IMR-90 (cell line): ENCODE data around the gene HOXC12. TPM values are rescaled to one million over a fixed set of nuclear protein-coding genes. Genes with fewer than 3 reads are reported as not detected.

Experiments used
- ATAC-seq: fragments of 200-7000 bp; cut with Tn5 transposase; 2 replicates; pipeline ENCODE4 v1.9.1; 2020; ENCODE audit warnings: low read depth, mild to moderate bottlenecking, moderate library complexity
- BruUV-seq: library from RNA; stranded (reverse); fragments of 400-500 nt; replicated peaks from 2 replicates; lab custom pipeline; 2021; lab: Mats Ljungman, UMichigan
- CTCF ChIA-PET: fragments of 300-600 bp; formaldehyde crosslinking; extraction: SDS; loops from one replicate; lab custom pipeline; 2021; ENCODE audit warnings: antibody characterized with exemption; lab: Yijun Ruan, JAX
- POLR2A ChIA-PET: fragments of 300-600 bp; sonication (Branson Sonifier 250); formaldehyde crosslinking; loops from one replicate; lab custom pipeline; 2022; ENCODE audit warnings: antibody characterized with exemption; ENCODE audit not compliant: unreplicated experiment; lab: Charles Lee
- DNase-seq: peaks from one replicate; pipeline ENCODE4 v3.0.0; 2013
- H2AFZ ChIP-seq: replicated peaks from 2 replicates; pipeline ENCODE3; 2013; ENCODE audit warnings: low read length, mild to moderate bottlenecking; ENCODE audit not compliant: poor library complexity
- H2AK5ac ChIP-seq: 2 replicates; pipeline ENCODE4 v1.6.1; 2013; ENCODE audit warnings: low read depth, low read length, inconsistent platforms
- H2AK9ac ChIP-seq: replicated peaks from 2 replicates; pipeline ENCODE3; 2013; ENCODE audit warnings: mild to moderate bottlenecking, low read depth, low read length, moderate library complexity; ENCODE audit not compliant: poor library complexity
- H2BK120ac ChIP-seq: 2 replicates; pipeline ENCODE4 v1.6.1; 2013; ENCODE audit warnings: low read depth, low read length, inconsistent platforms
- H2BK15ac ChIP-seq: 3 replicates; pipeline ENCODE4 v1.6.1; 2013; ENCODE audit warnings: low read depth, low read length, inconsistent platforms
- H2BK20ac ChIP-seq: 2 replicates; pipeline ENCODE4 v1.6.1; 2013; ENCODE audit warnings: low read depth, mild to moderate bottlenecking, inconsistent platforms, low read length, moderate library complexity
- H2BK5ac ChIP-seq: 2 replicates; pipeline ENCODE4 v1.6.1; 2013; ENCODE audit warnings: mild to moderate bottlenecking, low read depth, low read length, inconsistent platforms; ENCODE audit not compliant: poor library complexity, severe bottlenecking
- H3K14ac ChIP-seq: replicated peaks from 2 replicates; pipeline ENCODE4 v1.6.1; 2013; ENCODE audit warnings: low read depth, low read length, inconsistent platforms
- H3K18ac ChIP-seq: 2 replicates; pipeline ENCODE4 v1.6.1; 2013; ENCODE audit warnings: low read depth, low read length, control low read depth
- H3K23ac ChIP-seq: 2 replicates; pipeline ENCODE4 v1.6.1; 2013; ENCODE audit warnings: low read depth, low read length, inconsistent platforms
- H3K27ac ChIP-seq: 2 replicates; pipeline ENCODE4 v1.5.1; 2013; ENCODE audit warnings: mild to moderate bottlenecking, control low read depth, low read length; ENCODE audit not compliant: insufficient read depth
- H3K27me3 ChIP-seq: 2 replicates; pipeline ENCODE4 v1.6.1; 2013; ENCODE audit warnings: low read length; ENCODE audit not compliant: control insufficient read depth, insufficient read depth
- H3K36me3 ChIP-seq: 2 replicates; pipeline ENCODE4 v1.6.1; 2013; ENCODE audit warnings: low read length, mixed read lengths; ENCODE audit not compliant: control insufficient read depth, insufficient read depth
- H3K4ac ChIP-seq: 2 replicates; pipeline ENCODE4 v1.6.1; 2013; ENCODE audit warnings: low read depth, low read length, inconsistent platforms
- H3K4me1 ChIP-seq: 2 replicates; pipeline ENCODE4 v1.6.1; 2013; ENCODE audit warnings: low read length, mixed read lengths; ENCODE audit not compliant: control insufficient read depth, insufficient read depth
- H3K4me2 ChIP-seq: 2 replicates; pipeline ENCODE4 v1.6.1; 2013; ENCODE audit warnings: low read depth, mild to moderate bottlenecking, control low read depth, low read length, moderate library complexity
- H3K4me3 ChIP-seq: 2 replicates; pipeline ENCODE4 v1.5.1; 2013; ENCODE audit warnings: low read depth, mild to moderate bottlenecking, control low read depth, low read length, moderate library complexity; ENCODE audit not compliant: insufficient read depth
- H3K56ac ChIP-seq: 2 replicates; pipeline ENCODE4 v1.6.1; 2013; ENCODE audit warnings: low read length, inconsistent platforms; ENCODE audit not compliant: insufficient read depth; ENCODE audit errors: extremely low read depth
- H3K79me1 ChIP-seq, 2 experiments: 2 replicates each; pipeline ENCODE4 v1.6.1; 2013; ENCODE audit warnings: low read length in 2 of 2, inconsistent platforms in 1 of 2, low read depth in 1 of 2
- H3K9ac ChIP-seq: 2 replicates; pipeline ENCODE4 v1.6.1; 2013; ENCODE audit warnings: low read depth, low read length, control low read depth
- H3K9me1 ChIP-seq: 2 replicates; pipeline ENCODE4 v1.6.1; 2013; ENCODE audit warnings: low read length, inconsistent platforms; ENCODE audit not compliant: insufficient read depth
- H3K9me3 ChIP-seq: 2 replicates; pipeline ENCODE4 v1.6.1; 2013; ENCODE audit warnings: low read length; ENCODE audit not compliant: control insufficient read depth, insufficient read depth
- H4K20me1 ChIP-seq: 2 replicates; pipeline ENCODE4 v1.6.1; 2013; ENCODE audit warnings: low read length, inconsistent platforms; ENCODE audit not compliant: insufficient read depth
- H4K5ac ChIP-seq: 2 replicates; pipeline ENCODE4 v1.6.1; 2013; ENCODE audit warnings: mild to moderate bottlenecking, low read depth, low read length, control low read depth
- H4K8ac ChIP-seq, 2 experiments: 2 replicates each; pipeline ENCODE4 v1.6.1; 2013; ENCODE audit warnings: low read depth in 2 of 2, low read length in 2 of 2, control low read depth in 1 of 2, inconsistent platforms in 1 of 2
- H4K91ac ChIP-seq: 2 replicates; pipeline ENCODE4 v1.6.1; 2013; ENCODE audit warnings: low read depth, low read length, inconsistent platforms; ENCODE audit not compliant: insufficient read depth
- BHLHE40 ChIP-seq: fragments of 150-350 bp; IDR thresholded peaks from 2 replicates; pipeline ENCODE4 v1.6.1; 2016; ENCODE audit warnings: mild to moderate bottlenecking, low read depth, low read length
- CHD1 ChIP-seq: IDR thresholded peaks from 2 replicates; pipeline ENCODE4 v1.6.1; 2012; ENCODE audit warnings: low read depth, low read length, improper control_type of control experiment
- MAZ ChIP-seq: IDR thresholded peaks from 2 replicates; pipeline ENCODE4 v1.6.1; 2012; ENCODE audit warnings: low read depth, mild to moderate bottlenecking, low read length, improper control_type of control experiment, moderate library complexity, borderline replicate concordance
- WGBS, 2 experiments: methylation state at CpG; one replicate each; pipeline versions ENCODE4 v1.1.5 to v1.1.7; 2013; ENCODE audit warnings: missing lambda C conversion rate in 2 of 2; ENCODE audit not compliant: insufficient read length in 1 of 2; ENCODE audit errors: extremely low coverage in 2 of 2; 5-methylcytosine and 5-hydroxymethylcytosine counted together
- dilution Hi-C: fragments of 300-500 bp; cut with HindIII; formaldehyde crosslinking; loops from one replicate; pipeline ENCODE4 v1.14.3; 2018; ENCODE audit warnings: low sequenced_read_pairs; ENCODE audit not compliant: unreplicated experiment
- in situ Hi-C: fragments of 300-500 bp; cut with MboI; formaldehyde crosslinking; loops from 3 replicates; pipeline ENCODE4 v1.14.3; 2019; ENCODE audit warnings: low sequenced_read_pairs, inconsistent platforms, mixed read lengths
- intact Hi-C: fragments of 100-400 bp; cut with micrococcal nuclease; formaldehyde crosslinking; loops from 2 replicates; pipeline ENCODE4 v1.10.0; 2022
- polyA plus RNA-seq, 3 experiments: library from polyadenylated mRNA; depleted of rRNA; stranded (reverse); fragments of >200 nt; gene quantifications; 2 replicates each; pipeline ENCODE4 v1.2.3, GENCODE V29; 2012; ENCODE audit warnings: low replicate concordance in 1 of 3
- total RNA-seq: library from RNA; depleted of rRNA; stranded (reverse); fragments of >200 nt; gene quantifications from 2 replicates; pipeline ENCODE4 v1.2.3, GENCODE V29; 2012

The HOXC12 gene
- total and polyA plus RNA-seq, 2 of the 4 experiments (the other 2 are of a cell fraction), result not detected

- Histone ChIP-seq H2BK20ac (no peak overlapping the region), H3K56ac (no peak overlapping the region), H3K23ac (no peak overlapping the region), H2AK9ac (no peak overlapping the region), H3K79me1 (no peaks in the 10 kb centered on the region), H4K5ac (no peak overlapping the region), H2AFZ (no peak overlapping the region), H3K4me1 (no peaks in the 10 kb centered on the region), H3K14ac (no peak overlapping the region), H3K27me3 (peaks cover 95% of the 10 kb centered on the region), H3K18ac (no peak overlapping the region), H2AK5ac (no peak overlapping the region), H3K27ac (no peak overlapping the region), H2BK15ac (no peak overlapping the region), H4K20me1 (no peaks in the 10 kb centered on the region), H3K9ac (no peak overlapping the region), H4K91ac (no peak overlapping the region), H3K4me3 (no peak overlapping the region), H4K8ac (no peak overlapping the region), H2BK120ac (no peak overlapping the region), H2BK5ac (no peak overlapping the region), H3K9me1 (no peaks in the 10 kb centered on the region), H3K4ac (no peak overlapping the region), H3K36me3 (no peaks in the 10 kb centered on the region), H3K4me2 (no peak overlapping the region; the same call in 1 of the 2 replicates), H3K9me3 (peaks cover 2% of the 10 kb centered on the region)
- no TSS peak for BruUV-seq
- dilution Hi-C loops, result no loop called here
- 0% methylated on average over 6 of the region's 15 CpGs; no CpG with 5 or more reads in 1 of the 2 experiments for WGBS, 2 experiments
- POLR2A ChIA-PET, result no interaction called here
- CTCF ChIA-PET, result no interaction called here
- TF ChIP-seq MAZ (no peak), CHD1 (no peak), BHLHE40 (no peak)
- no peak for ATAC-seq
- intact Hi-C loops, result no loop called here
- no peak for DNase-seq
- in situ Hi-C loops, result no loop called here
Measured at GRCh38 chr12:53966085-53966384, 11.3 kb downstream of the HOXC12 start.
